GM21576 (cell line): ENCODE results near the gene ZSCAN23.
"Not testable (repeated sequence)": the region's sequence is repeated elsewhere in the genome, so short reads cannot be mapped to it uniquely, and the experiment has no call there.

ENCODE experiments used
- ATAC-seq: cut with Tn5 transposase; IDR thresholded peaks from one replicate; pipeline ENCODE4 v1.9.1; 2021; ENCODE audit warnings: mild to moderate bottlenecking, moderate library complexity; ENCODE audit not compliant: unreplicated experiment

The ZSCAN23 gene

GRCh38 chr6:28443112-28443773 is at the start of gene ZSCAN23:
Gene ZSCAN23, minus strand, starts transcription at chr6:28443491. Its CDS starts 7,225 bp downstream, at chr6:28436266.
- ATAC-seq, result peak; percentile 90

DNA sequence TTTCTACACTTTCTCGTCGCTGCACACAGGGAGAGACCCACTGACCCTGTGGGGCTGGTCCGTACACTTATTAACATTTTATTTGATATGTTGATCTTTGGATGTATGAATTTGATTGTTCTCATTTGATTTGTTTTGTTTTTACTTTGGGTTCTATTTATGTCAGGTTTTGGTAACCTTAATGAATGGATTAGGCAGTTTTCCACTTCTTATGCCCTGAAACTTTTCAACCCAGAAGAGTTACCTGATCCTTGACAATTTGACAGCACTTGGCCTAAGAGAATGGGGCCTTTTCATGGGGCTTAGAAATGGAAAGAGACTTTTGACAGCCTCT is 48.7 kb upstream of the ZSCAN23 start:
- no peak for ATAC-seq

GRCh38 chr6:28490205-28490890 is 47.1 kb upstream of the ZSCAN23 start:
- ATAC-seq, result peak; percentile 18

DNA sequence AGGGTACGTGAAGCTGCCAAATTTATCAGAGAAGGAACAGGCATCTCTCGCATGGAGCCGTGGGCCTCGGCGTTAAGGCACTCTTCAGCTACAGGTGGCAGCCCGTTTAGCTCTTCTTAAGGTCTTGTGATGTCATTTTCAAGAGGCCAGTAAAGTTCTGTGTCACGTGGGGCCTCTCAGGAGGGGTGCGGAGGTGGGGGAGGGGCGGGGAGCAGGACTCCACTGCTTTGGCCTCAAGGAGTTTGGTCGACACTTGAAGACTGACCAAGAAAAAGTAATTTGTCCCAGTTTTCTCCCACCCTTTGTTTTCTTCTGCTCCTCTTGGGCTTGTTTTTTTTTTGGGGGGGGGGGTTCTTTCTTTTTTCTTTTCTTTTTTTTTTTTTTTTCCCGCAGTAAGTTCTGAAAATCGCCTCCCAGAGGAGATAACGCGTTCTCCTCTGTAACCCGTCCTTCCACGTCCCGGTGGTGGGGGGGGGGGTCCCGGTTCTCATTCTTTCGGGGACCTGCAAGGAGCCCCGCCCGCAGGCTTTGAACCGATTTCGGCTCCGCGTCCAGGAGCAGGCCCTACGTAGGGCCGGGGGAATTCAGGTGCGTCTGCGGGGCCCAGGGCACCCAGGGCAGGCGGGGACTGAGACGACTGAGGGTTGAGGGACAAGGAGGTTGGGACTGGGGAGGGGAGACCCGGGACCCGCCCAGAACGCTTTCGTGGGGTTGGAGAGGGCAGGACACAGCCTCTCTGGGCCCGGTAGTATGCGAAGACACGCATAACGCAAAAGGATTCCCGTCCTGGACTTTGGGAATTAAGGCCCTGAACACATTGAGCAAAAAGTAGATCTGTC is 46.3 kb upstream of the ZSCAN23 start:
- ATAC-seq, result peak; percentile 75

DNA sequence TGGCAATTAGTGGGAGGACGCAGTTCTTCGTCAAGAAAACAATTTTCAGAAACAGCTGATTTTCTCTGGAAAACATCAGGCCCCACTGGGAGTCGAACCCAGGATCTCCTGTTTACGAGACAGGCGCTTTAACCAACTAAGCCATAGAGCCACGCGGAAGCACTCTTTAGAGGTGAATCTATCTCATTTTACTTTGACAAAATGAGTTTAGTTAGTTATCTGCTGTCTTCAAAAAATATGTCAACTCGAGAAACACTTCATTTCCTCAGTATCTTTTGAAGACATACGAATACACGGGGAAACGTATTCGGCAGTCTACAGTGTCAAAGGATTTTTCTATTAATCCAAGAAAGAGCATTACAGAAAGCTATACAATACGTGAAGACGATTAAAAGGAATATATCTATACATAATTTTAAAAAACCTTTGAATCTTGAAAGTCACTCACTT is 45.6 kb upstream of the ZSCAN23 start:
- peak; percentile 22 for ATAC-seq

- no peak for ATAC-seq
These were observed 43.9 kb upstream of the ZSCAN23 start for GRCh38 chr6:28486988-28487742.

- ATAC-seq, result no peak
These were observed 43.2 kb upstream of the ZSCAN23 start for GRCh38 chr6:28486533-28486932.

DNA sequence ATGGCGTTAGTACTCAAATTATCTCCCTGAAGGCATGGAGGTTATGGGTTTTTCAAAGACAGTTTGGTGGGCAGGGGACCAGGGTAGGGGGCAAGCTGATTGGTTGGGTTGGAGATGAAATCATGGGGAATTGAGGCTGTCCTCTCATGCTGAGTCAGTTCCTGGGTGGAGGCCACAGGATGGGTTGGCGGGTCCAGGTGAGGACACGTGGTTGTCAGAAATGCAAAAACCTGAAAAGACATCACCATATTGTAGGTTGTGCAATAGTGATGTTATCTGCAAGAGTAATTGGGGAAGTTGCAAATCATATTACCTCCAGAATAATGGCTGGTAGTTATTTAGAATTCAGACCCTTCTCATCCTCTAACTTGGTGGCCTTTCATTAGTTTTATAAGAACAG is 42.2 kb upstream of the ZSCAN23 start:
- no peak for ATAC-seq

DNA sequence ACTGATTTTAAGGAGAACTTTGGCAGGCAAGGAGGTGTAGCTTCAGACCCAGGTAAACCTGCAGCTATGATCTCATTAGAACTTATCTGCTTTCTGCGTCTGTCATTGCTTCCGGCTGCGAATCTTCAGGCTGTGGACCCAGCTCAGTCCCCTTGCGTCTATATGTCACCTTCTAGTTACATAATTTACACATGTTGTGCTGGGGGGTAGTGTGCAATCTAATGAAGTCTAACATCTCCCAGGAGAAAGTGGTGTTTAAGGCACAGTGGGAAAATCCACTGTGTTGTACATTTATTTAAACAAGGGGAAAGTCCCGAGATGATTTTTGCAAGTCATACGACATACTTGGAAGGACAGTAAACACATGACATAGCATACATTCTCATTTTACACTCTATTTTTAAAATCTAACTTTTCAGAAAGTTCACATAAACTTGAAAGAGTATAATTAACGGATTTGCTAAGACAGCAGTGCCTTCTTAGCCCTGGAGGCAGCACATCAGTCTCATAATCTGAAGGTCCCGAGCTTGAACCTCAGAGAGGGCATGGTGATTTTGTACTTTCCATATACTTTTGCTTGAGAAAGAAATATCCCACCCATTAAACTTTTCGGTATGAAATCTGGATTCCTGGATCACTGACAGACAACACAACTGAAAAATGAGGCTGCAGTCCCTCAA is 37.1 kb upstream of the ZSCAN23 start:
- no peak for ATAC-seq

GRCh38 chr6:28478518-28478917 is 35.2 kb upstream of the ZSCAN23 start:
- ATAC-seq, result no peak

DNA sequence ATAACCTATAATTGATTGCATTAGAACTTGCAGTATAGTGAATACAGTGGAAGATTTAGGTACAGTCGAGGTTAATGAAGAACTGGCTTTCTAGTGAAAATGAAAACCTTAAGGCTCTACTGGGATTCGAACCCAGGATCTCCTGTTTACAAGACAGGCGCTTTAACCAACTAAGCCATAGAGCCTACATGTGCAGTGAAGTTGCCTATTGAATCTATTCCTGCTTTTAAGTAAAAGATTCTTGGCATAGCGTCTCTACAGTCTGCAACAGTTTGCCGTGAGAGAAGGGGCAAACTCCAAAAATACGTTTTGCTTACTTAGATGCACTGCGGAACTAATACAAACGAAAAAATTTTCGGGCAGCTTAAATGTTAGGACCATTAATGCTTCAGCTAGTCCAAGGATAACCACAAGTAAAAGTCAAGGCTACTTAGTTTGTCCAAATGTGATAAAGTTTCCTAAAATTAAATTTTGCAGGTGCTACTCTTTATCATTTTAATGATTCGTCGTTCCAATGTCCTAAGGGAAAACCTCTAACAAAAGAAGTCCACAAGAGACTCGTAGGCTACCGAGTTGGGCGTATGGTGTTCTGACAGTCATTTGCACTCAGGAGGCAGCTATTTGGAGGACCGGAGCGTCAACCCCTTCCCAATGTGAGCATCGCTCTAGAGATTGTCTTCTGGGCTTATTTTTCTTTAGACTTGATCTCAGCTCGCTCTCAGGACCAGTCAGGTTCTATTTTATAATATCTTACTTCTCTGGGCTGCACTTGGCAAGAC is 31.3 kb upstream of the ZSCAN23 start:
- ATAC-seq, result peak; percentile 49

DNA sequence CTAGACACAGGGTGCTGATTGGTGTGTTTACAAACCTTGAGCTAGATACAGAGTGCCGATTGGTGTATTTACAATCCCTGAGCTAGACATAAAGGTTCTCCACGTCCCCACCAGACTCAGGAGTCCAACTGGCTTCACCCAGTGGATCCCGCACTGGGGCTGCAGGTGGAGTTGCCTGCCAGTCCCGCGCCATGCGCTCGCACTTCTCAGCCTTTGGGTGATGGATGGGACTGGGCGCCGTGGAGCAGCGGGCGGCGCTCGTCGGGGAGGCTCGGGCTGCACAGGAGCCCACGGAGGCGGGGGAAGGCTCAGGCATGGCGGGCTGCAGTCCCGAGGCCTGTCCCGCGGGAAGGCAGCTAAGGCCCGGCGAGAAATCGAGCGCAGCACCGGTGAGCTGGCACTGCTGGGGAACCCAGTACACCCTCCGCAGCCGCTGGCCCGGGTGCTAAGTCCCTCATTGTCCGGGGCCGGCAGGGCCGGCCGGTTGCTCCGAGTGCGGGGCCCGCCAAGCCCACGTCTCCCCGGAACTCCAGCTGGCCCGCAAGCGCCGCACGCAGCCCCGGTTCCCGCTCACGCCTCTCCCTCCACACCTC is 26.0 kb upstream of the ZSCAN23 start:
- not testable (repeated sequence) for ATAC-seq

- ATAC-seq, result no peak
These were observed 24.8 kb upstream of the ZSCAN23 start for GRCh38 chr6:28468056-28468455.

GRCh38 chr6:28462401-28462800 is 19.1 kb upstream of the ZSCAN23 start:
- no peak for ATAC-seq

GRCh38 chr6:28458568-28458967 is 15.3 kb upstream of the ZSCAN23 start:
- no peak for ATAC-seq

- no peak for ATAC-seq
These were observed 5.8 kb upstream of the ZSCAN23 start for GRCh38 chr6:28449056-28449455.

DNA sequence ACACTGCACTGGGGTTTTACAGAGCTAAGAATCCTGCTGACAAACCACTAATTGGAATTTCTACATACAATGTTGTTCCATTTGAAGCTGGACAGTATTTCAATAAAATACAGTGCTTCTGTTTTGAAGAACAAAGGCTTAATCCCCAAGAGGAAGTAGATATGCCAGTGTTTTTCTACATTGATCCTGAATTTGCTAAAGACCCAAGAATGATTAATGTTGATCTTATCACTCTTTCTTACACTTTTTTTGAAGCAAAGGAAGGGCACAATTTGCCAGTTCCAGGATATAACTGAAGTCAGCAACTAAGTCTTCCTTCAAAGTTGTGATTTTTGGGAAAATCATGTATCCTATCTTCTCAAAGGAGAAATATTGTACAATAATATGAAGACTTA is 4.2 kb upstream of the ZSCAN23 start:
- ATAC-seq, result not testable (repeated sequence)

- ATAC-seq, result no peak
These were observed 3.7 kb upstream of the ZSCAN23 start for GRCh38 chr6:28446818-28447511.

DNA sequence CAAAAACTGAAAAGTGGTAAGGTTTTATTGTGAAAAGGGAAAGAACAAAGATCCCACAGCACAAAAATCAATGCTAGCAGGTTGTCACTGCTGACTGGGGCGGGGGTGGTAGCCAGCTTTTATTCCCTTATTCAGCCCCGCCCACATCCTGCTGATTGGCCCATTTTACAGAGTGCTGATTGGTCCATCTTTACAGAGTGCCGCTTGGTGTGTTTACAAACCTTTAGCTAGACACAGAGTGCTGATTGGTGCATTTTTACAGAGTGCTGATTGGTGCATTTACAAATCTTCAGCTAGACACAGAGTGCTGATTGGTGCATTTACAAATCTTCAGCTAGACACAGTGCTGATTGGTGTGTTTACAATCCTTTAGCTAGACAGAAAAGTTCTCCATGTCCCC is 1.5 kb upstream of the ZSCAN23 start:
- not testable (repeated sequence) for ATAC-seq
